IMR-90 (cell line): Measurements from ENCODE around the gene KCNQ1. TPM values are rescaled to one million over a fixed set of nuclear protein-coding genes. Genes with fewer than 3 reads are reported as not detected.

ENCODE experiments used
- ATAC-seq: fragments of 200-7000 bp; cut with Tn5 transposase; 2 replicates; pipeline ENCODE4 v1.9.1; 2020; ENCODE audit warnings: low read depth, mild to moderate bottlenecking, moderate library complexity
- BruUV-seq: library from RNA; stranded (reverse); fragments of 400-500 nt; replicated peaks from 2 replicates; lab custom pipeline; 2021; lab: Mats Ljungman, UMichigan
- CTCF ChIA-PET: fragments of 300-600 bp; formaldehyde crosslinking; extraction: SDS; loops from one replicate; lab custom pipeline; 2021; ENCODE audit warnings: antibody characterized with exemption; lab: Yijun Ruan, JAX
- POLR2A ChIA-PET: fragments of 300-600 bp; sonication (Branson Sonifier 250); formaldehyde crosslinking; loops from one replicate; lab custom pipeline; 2022; ENCODE audit warnings: antibody characterized with exemption; ENCODE audit not compliant: unreplicated experiment; lab: Charles Lee
- DNase-seq: peaks from one replicate; pipeline ENCODE4 v3.0.0; 2013
- H2AFZ ChIP-seq: replicated peaks from 2 replicates; pipeline ENCODE3; 2013; ENCODE audit warnings: low read length, mild to moderate bottlenecking; ENCODE audit not compliant: poor library complexity
- H2AK5ac ChIP-seq: 2 replicates; pipeline ENCODE4 v1.6.1; 2013; ENCODE audit warnings: low read depth, low read length, inconsistent platforms
- H2AK9ac ChIP-seq: replicated peaks from 2 replicates; pipeline ENCODE3; 2013; ENCODE audit warnings: mild to moderate bottlenecking, low read depth, low read length, moderate library complexity; ENCODE audit not compliant: poor library complexity
- H2BK120ac ChIP-seq: 2 replicates; pipeline ENCODE4 v1.6.1; 2013; ENCODE audit warnings: low read depth, low read length, inconsistent platforms
- H2BK15ac ChIP-seq: 3 replicates; pipeline ENCODE4 v1.6.1; 2013; ENCODE audit warnings: low read depth, low read length, inconsistent platforms
- H2BK20ac ChIP-seq: 2 replicates; pipeline ENCODE4 v1.6.1; 2013; ENCODE audit warnings: low read depth, mild to moderate bottlenecking, inconsistent platforms, low read length, moderate library complexity
- H2BK5ac ChIP-seq: 2 replicates; pipeline ENCODE4 v1.6.1; 2013; ENCODE audit warnings: mild to moderate bottlenecking, low read depth, low read length, inconsistent platforms; ENCODE audit not compliant: poor library complexity, severe bottlenecking
- H3K14ac ChIP-seq: replicated peaks from 2 replicates; pipeline ENCODE4 v1.6.1; 2013; ENCODE audit warnings: low read depth, low read length, inconsistent platforms
- H3K18ac ChIP-seq: 2 replicates; pipeline ENCODE4 v1.6.1; 2013; ENCODE audit warnings: low read depth, low read length, control low read depth
- H3K23ac ChIP-seq: 2 replicates; pipeline ENCODE4 v1.6.1; 2013; ENCODE audit warnings: low read depth, low read length, inconsistent platforms
- H3K27ac ChIP-seq: 2 replicates; pipeline ENCODE4 v1.5.1; 2013; ENCODE audit warnings: mild to moderate bottlenecking, control low read depth, low read length; ENCODE audit not compliant: insufficient read depth
- H3K27me3 ChIP-seq: 2 replicates; pipeline ENCODE4 v1.6.1; 2013; ENCODE audit warnings: low read length; ENCODE audit not compliant: control insufficient read depth, insufficient read depth
- H3K36me3 ChIP-seq: 2 replicates; pipeline ENCODE4 v1.6.1; 2013; ENCODE audit warnings: low read length, mixed read lengths; ENCODE audit not compliant: control insufficient read depth, insufficient read depth
- H3K4ac ChIP-seq: 2 replicates; pipeline ENCODE4 v1.6.1; 2013; ENCODE audit warnings: low read depth, low read length, inconsistent platforms
- H3K4me1 ChIP-seq: 2 replicates; pipeline ENCODE4 v1.6.1; 2013; ENCODE audit warnings: low read length, mixed read lengths; ENCODE audit not compliant: control insufficient read depth, insufficient read depth
- H3K4me2 ChIP-seq: 2 replicates; pipeline ENCODE4 v1.6.1; 2013; ENCODE audit warnings: low read depth, mild to moderate bottlenecking, control low read depth, low read length, moderate library complexity
- H3K4me3 ChIP-seq: 2 replicates; pipeline ENCODE4 v1.5.1; 2013; ENCODE audit warnings: low read depth, mild to moderate bottlenecking, control low read depth, low read length, moderate library complexity; ENCODE audit not compliant: insufficient read depth
- H3K56ac ChIP-seq: 2 replicates; pipeline ENCODE4 v1.6.1; 2013; ENCODE audit warnings: low read length, inconsistent platforms; ENCODE audit not compliant: insufficient read depth; ENCODE audit errors: extremely low read depth
- H3K79me1 ChIP-seq, 2 experiments: 2 replicates each; pipeline ENCODE4 v1.6.1; 2013; ENCODE audit warnings: low read length in 2 of 2, inconsistent platforms in 1 of 2, low read depth in 1 of 2
- H3K9ac ChIP-seq: 2 replicates; pipeline ENCODE4 v1.6.1; 2013; ENCODE audit warnings: low read depth, low read length, control low read depth
- H3K9me1 ChIP-seq: 2 replicates; pipeline ENCODE4 v1.6.1; 2013; ENCODE audit warnings: low read length, inconsistent platforms; ENCODE audit not compliant: insufficient read depth
- H3K9me3 ChIP-seq: 2 replicates; pipeline ENCODE4 v1.6.1; 2013; ENCODE audit warnings: low read length; ENCODE audit not compliant: control insufficient read depth, insufficient read depth
- H4K20me1 ChIP-seq: 2 replicates; pipeline ENCODE4 v1.6.1; 2013; ENCODE audit warnings: low read length, inconsistent platforms; ENCODE audit not compliant: insufficient read depth
- H4K5ac ChIP-seq: 2 replicates; pipeline ENCODE4 v1.6.1; 2013; ENCODE audit warnings: mild to moderate bottlenecking, low read depth, low read length, control low read depth
- H4K8ac ChIP-seq, 2 experiments: 2 replicates each; pipeline ENCODE4 v1.6.1; 2013; ENCODE audit warnings: low read depth in 2 of 2, low read length in 2 of 2, control low read depth in 1 of 2, inconsistent platforms in 1 of 2
- H4K91ac ChIP-seq: 2 replicates; pipeline ENCODE4 v1.6.1; 2013; ENCODE audit warnings: low read depth, low read length, inconsistent platforms; ENCODE audit not compliant: insufficient read depth
- MAFK ChIP-seq: IDR thresholded peaks from 2 replicates; pipeline ENCODE4 v1.6.1; 2012; ENCODE audit warnings: low read depth, low read length, improper control_type of control experiment
- RAD21 ChIP-seq: IDR thresholded peaks from 2 replicates; pipeline ENCODE4 v1.6.1; 2012; ENCODE audit warnings: low read length, improper control_type of control experiment
- SMC3 ChIP-seq: fragments of 150-350 bp; IDR thresholded peaks from 2 replicates; pipeline ENCODE4 v1.6.1; 2016; ENCODE audit warnings: low read depth, mild to moderate bottlenecking, antibody characterized with exemption, low read length, moderate library complexity
- WGBS, 2 experiments: methylation state at CpG; one replicate each; pipeline versions ENCODE4 v1.1.5 to v1.1.7; 2013; ENCODE audit warnings: missing lambda C conversion rate in 2 of 2; ENCODE audit not compliant: insufficient read length in 1 of 2; ENCODE audit errors: extremely low coverage in 2 of 2; 5-methylcytosine and 5-hydroxymethylcytosine counted together
- dilution Hi-C: fragments of 300-500 bp; cut with HindIII; formaldehyde crosslinking; loops from one replicate; pipeline ENCODE4 v1.14.3; 2018; ENCODE audit warnings: low sequenced_read_pairs; ENCODE audit not compliant: unreplicated experiment
- in situ Hi-C: fragments of 300-500 bp; cut with MboI; formaldehyde crosslinking; loops from 3 replicates; pipeline ENCODE4 v1.14.3; 2019; ENCODE audit warnings: low sequenced_read_pairs, inconsistent platforms, mixed read lengths
- intact Hi-C: fragments of 100-400 bp; cut with micrococcal nuclease; formaldehyde crosslinking; loops from 2 replicates; pipeline ENCODE4 v1.10.0; 2022
- polyA plus RNA-seq, 3 experiments: library from polyadenylated mRNA; depleted of rRNA; stranded (reverse); fragments of >200 nt; gene quantifications; 2 replicates each; pipeline ENCODE4 v1.2.3, GENCODE V29; 2012; ENCODE audit warnings: low replicate concordance in 1 of 3
- total RNA-seq: library from RNA; depleted of rRNA; stranded (reverse); fragments of >200 nt; gene quantifications from 2 replicates; pipeline ENCODE4 v1.2.3, GENCODE V29; 2012

The KCNQ1 gene
- total and polyA plus RNA-seq, 2 of the 4 experiments (the other 2 are of a cell fraction), result 0.07 TPM; not detected in 1

- no peak overlapping the region for H2BK15ac ChIP-seq
- H3K9me3 ChIP-seq, result peaks cover 45% of the 10 kb centered on the region
- TF ChIP-seq SMC3, result no peak
- TF ChIP-seq MAFK, result no peak
- no peak for TF ChIP-seq RAD21
- H4K20me1 ChIP-seq, result no peaks in the 10 kb centered on the region
- no peak overlapping the region for H2AK5ac ChIP-seq
- dilution Hi-C loops (no loop called here), intact Hi-C loops (loop anchor here (5.0 kb wide), 1 partner anchor 242 kb away; the partner anchor contains the start of gene CDKN1C), in situ Hi-C loops (no loop called here)
- ATAC-seq (no peak), DNase-seq (no peak)
- ChIA-PET POLR2A (no interaction called here), CTCF (no interaction called here)
- H2BK20ac ChIP-seq, result no peak overlapping the region
- no peaks in the 10 kb centered on the region for H3K79me1 ChIP-seq
- no peaks in the 10 kb centered on the region for H3K4me1 ChIP-seq
- no peak overlapping the region for H3K14ac ChIP-seq
- no peak overlapping the region for H3K27ac ChIP-seq
- no peak overlapping the region for H3K9ac ChIP-seq
- H2AFZ ChIP-seq, result no peak overlapping the region
- no peak overlapping the region for H4K91ac ChIP-seq
- H3K18ac ChIP-seq, result no peak overlapping the region
- H4K5ac ChIP-seq, result no peak overlapping the region
- no TSS peak for BruUV-seq
- H2AK9ac ChIP-seq, result no peak overlapping the region
- no peak overlapping the region for H2BK120ac ChIP-seq
- no peak overlapping the region for H3K4ac ChIP-seq
- H3K23ac ChIP-seq, result no peak overlapping the region
- H3K27me3 ChIP-seq, result no peaks in the 10 kb centered on the region; the same call in 1 of the 2 replicates
- H4K8ac ChIP-seq, result no peak overlapping the region
- H3K9me1 ChIP-seq, result no peaks in the 10 kb centered on the region
- 94% methylated on average over 3 of the region's 4 CpGs; no CpG with 5 or more reads in 1 of the 2 experiments for WGBS, 2 experiments
- H3K4me3 ChIP-seq, result no peak overlapping the region
- no peaks in the 10 kb centered on the region for H3K36me3 ChIP-seq
- no peak overlapping the region for H2BK5ac ChIP-seq
- no peak overlapping the region for H3K56ac ChIP-seq
- no peak overlapping the region for H3K4me2 ChIP-seq
These were observed 200.3 kb downstream of the KCNQ1 start for GRCh38 chr11:2644844-2645778.
